Measurements from ENCODE around the gene BOD1.
"Not testable (repeated sequence)": the region's sequence is repeated elsewhere in the genome, so short reads cannot be mapped to it uniquely, and the experiment has no call there.

The BOD1 gene

GRCh38 chr5:173613433-173614159 lies 2.9 kb downstream of the BOD1 start:
- peaks cover 15% of the 10 kb centered on the region for H3K36me3 Mint-ChIP-seq (ENCODE audit: low read depth)
- no peaks in the 10 kb centered on the region for H3K9me3 Mint-ChIP-seq

GRCh38 chr5:173612948-173613347 lies 3.5 kb downstream of the BOD1 start:
- H3K27me3 Mint-ChIP-seq (ENCODE audit: low read depth): no peaks in the 10 kb centered on the region
- H3K4me3 Mint-ChIP-seq: no peak overlapping the region
- no peaks in the 10 kb centered on the region for H3K9me3 Mint-ChIP-seq
- no peak overlapping the region for H3K27ac Mint-ChIP-seq
- peaks cover 19% of the 10 kb centered on the region for H3K36me3 Mint-ChIP-seq (ENCODE audit: low read depth)
- H3K4me1 Mint-ChIP-seq (ENCODE audit: low read depth): peaks cover 26% of the 10 kb centered on the region

More at GRCh38 chr5:173613433-173614159, 2.9 kb downstream of the BOD1 start:
- Mint-ChIP-seq H3K27ac (no peak overlapping the region), H3K4me1 (ENCODE audit: low read depth) (peaks cover 26% of the 10 kb centered on the region), H3K27me3 (ENCODE audit: low read depth) (no peaks in the 10 kb centered on the region), H3K4me3 (no peak overlapping the region)

- no peak overlapping the region for H3K4me3 Mint-ChIP-seq
- H3K36me3 Mint-ChIP-seq (ENCODE audit: low read depth): peaks cover 29% of the 10 kb centered on the region
- H3K27ac Mint-ChIP-seq: no peak overlapping the region
- H3K9me3 Mint-ChIP-seq: no peaks in the 10 kb centered on the region
- no peaks in the 10 kb centered on the region for H3K27me3 Mint-ChIP-seq (ENCODE audit: low read depth)
- H3K4me1 Mint-ChIP-seq (ENCODE audit: low read depth): peaks cover 21% of the 10 kb centered on the region
Observed at GRCh38 chr5:173611706-173612105, 4.7 kb downstream of the BOD1 start.

- no peak overlapping the region for H3K27ac Mint-ChIP-seq
- H3K27me3 Mint-ChIP-seq (ENCODE audit: low read depth): no peaks in the 10 kb centered on the region
- peaks cover 24% of the 10 kb centered on the region for H3K36me3 Mint-ChIP-seq (ENCODE audit: low read depth)
- H3K9me3 Mint-ChIP-seq: no peaks in the 10 kb centered on the region
- H3K4me1 Mint-ChIP-seq (ENCODE audit: low read depth): no peaks in the 10 kb centered on the region
- no peak overlapping the region for H3K4me3 Mint-ChIP-seq
Observed at GRCh38 chr5:173604141-173604540, 12.3 kb downstream of the BOD1 start.

- H3K36me3 Mint-ChIP-seq (ENCODE audit: low read depth): peaks cover 15% of the 10 kb centered on the region
- H3K4me3 Mint-ChIP-seq: no peak overlapping the region
- no peaks in the 10 kb centered on the region for H3K9me3 Mint-ChIP-seq
- H3K27ac Mint-ChIP-seq: no peak overlapping the region
- no peaks in the 10 kb centered on the region for H3K27me3 Mint-ChIP-seq (ENCODE audit: low read depth)
- H3K4me1 Mint-ChIP-seq (ENCODE audit: low read depth): no peaks in the 10 kb centered on the region
Observed at GRCh38 chr5:173602423-173602822, 14.0 kb downstream of the BOD1 start.

- Mint-ChIP-seq H3K36me3 (ENCODE audit: low read depth) (peaks cover 2% of the 10 kb centered on the region), H3K27me3 (ENCODE audit: low read depth) (no peaks in the 10 kb centered on the region), H3K27ac (no peak overlapping the region), H3K4me3 (no peak overlapping the region), H3K9me3 (peaks cover 12% of the 10 kb centered on the region), H3K4me1 (ENCODE audit: low read depth) (no peaks in the 10 kb centered on the region)
Observed at GRCh38 chr5:173598686-173599085, 17.8 kb downstream of the BOD1 start.

- H3K36me3 Mint-ChIP-seq (ENCODE audit: low read depth): peaks cover 1% of the 10 kb centered on the region
- no peak overlapping the region for H3K4me3 Mint-ChIP-seq
- no peaks in the 10 kb centered on the region for H3K4me1 Mint-ChIP-seq (ENCODE audit: low read depth)
- H3K27me3 Mint-ChIP-seq (ENCODE audit: low read depth): no peaks in the 10 kb centered on the region
- no peak overlapping the region for H3K27ac Mint-ChIP-seq
- H3K9me3 Mint-ChIP-seq: peaks cover 24% of the 10 kb centered on the region
Observed at GRCh38 chr5:173597304-173597703, 19.1 kb downstream of the BOD1 start.

- Mint-ChIP-seq H3K9me3 (peaks cover 39% of the 10 kb centered on the region), H3K27me3 (ENCODE audit: low read depth) (no peaks in the 10 kb centered on the region), H3K4me1 (ENCODE audit: low read depth) (no peaks in the 10 kb centered on the region), H3K4me3 (no peak overlapping the region), H3K27ac (no peak overlapping the region), H3K36me3 (ENCODE audit: low read depth) (peaks cover 3% of the 10 kb centered on the region)
Observed at GRCh38 chr5:173595841-173596240, 20.6 kb downstream of the BOD1 start.

- Mint-ChIP-seq H3K9me3 (peaks cover 48% of the 10 kb centered on the region), H3K27me3 (ENCODE audit: low read depth) (no peaks in the 10 kb centered on the region), H3K36me3 (ENCODE audit: low read depth) (peaks cover 2% of the 10 kb centered on the region), H3K4me1 (ENCODE audit: low read depth) (no peaks in the 10 kb centered on the region), H3K4me3 (no peak overlapping the region), H3K27ac (no peak overlapping the region)
Observed at GRCh38 chr5:173594061-173594460, 22.4 kb downstream of the BOD1 start.

- Mint-ChIP-seq H3K27ac (no peak overlapping the region), H3K4me1 (ENCODE audit: low read depth) (no peaks in the 10 kb centered on the region), H3K27me3 (ENCODE audit: low read depth) (no peaks in the 10 kb centered on the region), H3K4me3 (no peak overlapping the region), H3K9me3 (peaks cover 52% of the 10 kb centered on the region), H3K36me3 (ENCODE audit: low read depth) (peaks cover 4% of the 10 kb centered on the region)
Observed at GRCh38 chr5:173592050-173592669, 24.3 kb downstream of the BOD1 start.

- H3K4me3 Mint-ChIP-seq: no peak overlapping the region
- H3K36me3 Mint-ChIP-seq (ENCODE audit: low read depth): peaks cover 4% of the 10 kb centered on the region
- no peak overlapping the region for H3K27ac Mint-ChIP-seq
- no peaks in the 10 kb centered on the region for H3K4me1 Mint-ChIP-seq (ENCODE audit: low read depth)
- peaks cover 59% of the 10 kb centered on the region for H3K9me3 Mint-ChIP-seq
- H3K27me3 Mint-ChIP-seq (ENCODE audit: low read depth): no peaks in the 10 kb centered on the region
Observed at GRCh38 chr5:173591056-173591514, 25.4 kb downstream of the BOD1 start.

GRCh38 chr5:173590436-173591055 lies 25.9 kb downstream of the BOD1 start:
- H3K9me3 Mint-ChIP-seq: peaks cover 59% of the 10 kb centered on the region
- H3K36me3 Mint-ChIP-seq (ENCODE audit: low read depth): peaks cover 4% of the 10 kb centered on the region
- H3K27me3 Mint-ChIP-seq (ENCODE audit: low read depth): no peaks in the 10 kb centered on the region
- no peaks in the 10 kb centered on the region for H3K4me1 Mint-ChIP-seq (ENCODE audit: low read depth)
- no peak overlapping the region for H3K4me3 Mint-ChIP-seq
- no peak overlapping the region for H3K27ac Mint-ChIP-seq

GRCh38 chr5:173586133-173586532 lies 30.3 kb downstream of the BOD1 start:
- not testable (repeated sequence) for H3K27me3 Mint-ChIP-seq (ENCODE audit: low read depth); H3K4me3 Mint-ChIP-seq; H3K36me3 Mint-ChIP-seq (ENCODE audit: low read depth); H3K4me1 Mint-ChIP-seq (ENCODE audit: low read depth); H3K27ac Mint-ChIP-seq
- H3K9me3 Mint-ChIP-seq: peaks cover 23% of the 10 kb centered on the region

GRCh38 chr5:173583346-173583745 lies 33.1 kb downstream of the BOD1 start:
- Mint-ChIP-seq H3K9me3 (peaks cover 7% of the 10 kb centered on the region), H3K4me3 (no peak overlapping the region), H3K36me3 (ENCODE audit: low read depth) (peaks cover 1% of the 10 kb centered on the region), H3K27ac (no peak overlapping the region), H3K27me3 (ENCODE audit: low read depth) (peaks cover 5% of the 10 kb centered on the region), H3K4me1 (ENCODE audit: low read depth) (no peaks in the 10 kb centered on the region)
